Suppressor macrophage treated with lipopolysaccharide for 4 hours (primary cell): Measurements from ENCODE around the gene SLC25A20.
"Not testable (repeated sequence)": the region's sequence is repeated elsewhere in the genome, so short reads cannot be mapped to it uniquely, and the experiment has no call there.

Source experiments
- DNase-seq: peaks from one replicate; pipeline ENCODE4 v3.0.0-alpha.2; 2020

The SLC25A20 gene

DNA sequence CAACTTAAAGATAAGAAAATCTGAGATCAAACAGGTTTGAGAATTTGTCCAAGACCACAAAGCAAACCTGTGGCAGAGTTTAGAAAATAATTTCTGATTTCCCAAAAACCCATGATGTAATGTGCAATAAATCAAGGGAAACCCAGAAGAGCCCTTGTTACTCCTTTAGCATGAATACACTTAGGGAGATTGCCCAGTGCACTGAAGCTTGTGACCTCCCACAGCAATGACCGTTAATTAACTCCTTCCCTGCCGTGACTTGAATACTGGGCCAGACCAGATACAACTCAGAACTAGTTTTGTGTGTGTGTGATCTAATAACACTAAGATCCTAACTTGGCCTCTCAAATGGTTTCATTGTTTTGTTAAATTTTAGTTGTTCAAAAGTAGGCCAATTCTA lies 53.5 kb downstream of the SLC25A20 start:
- no peak for DNase-seq

DNA sequence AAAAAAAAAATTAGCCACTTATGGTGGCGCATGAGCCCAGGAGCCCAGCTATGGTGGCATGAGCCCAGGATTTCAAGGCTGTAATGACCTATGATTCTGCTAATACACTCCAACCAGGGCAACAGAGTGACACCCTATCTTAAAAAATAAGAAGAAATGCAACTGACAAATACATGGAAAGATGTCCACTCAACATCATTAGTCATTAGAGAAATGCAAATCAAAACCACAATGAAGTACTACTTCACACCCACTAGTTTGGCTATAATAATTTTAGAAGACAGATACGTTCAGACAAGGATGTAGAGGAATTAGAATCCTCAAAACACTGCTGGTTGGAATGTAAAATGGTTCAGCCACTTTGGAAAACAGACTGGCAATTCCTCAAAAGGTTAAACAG lies 61.5 kb downstream of the SLC25A20 start:
- DNase-seq = no peak

DNA sequence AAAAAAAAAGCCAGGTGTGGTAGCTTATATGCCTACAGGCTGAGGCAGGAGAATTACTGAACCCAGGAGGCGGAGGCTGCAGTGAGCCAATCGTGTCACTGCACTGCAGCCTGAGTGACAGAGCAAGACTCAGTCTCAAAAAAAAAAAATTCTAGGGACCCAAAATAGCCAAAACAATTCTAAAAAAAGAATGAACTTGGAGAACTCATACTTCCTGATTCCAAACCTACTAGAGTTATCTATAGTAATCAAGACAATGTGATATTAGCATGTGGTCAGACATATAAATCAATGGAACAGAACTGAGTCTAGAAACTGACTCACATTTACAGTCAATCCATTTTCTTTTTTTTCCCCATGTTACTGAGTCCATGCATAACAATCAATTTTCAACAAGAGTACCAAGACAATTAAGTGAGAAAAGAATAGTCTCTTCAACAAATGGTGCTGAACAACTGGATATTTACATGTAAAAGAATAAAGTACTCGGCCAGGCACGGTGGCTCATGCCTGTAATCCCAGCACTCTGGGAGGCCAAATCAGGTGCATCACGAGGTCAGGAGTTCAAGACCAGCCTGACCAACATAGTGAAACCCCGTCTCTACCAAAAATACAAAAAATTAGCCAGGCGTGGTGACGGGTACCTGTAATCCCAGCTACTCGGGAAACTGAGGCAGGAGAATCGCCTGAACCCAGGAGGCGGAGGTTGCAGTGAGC lies 62.9 kb downstream of the SLC25A20 start:
- no peak for DNase-seq

DNA sequence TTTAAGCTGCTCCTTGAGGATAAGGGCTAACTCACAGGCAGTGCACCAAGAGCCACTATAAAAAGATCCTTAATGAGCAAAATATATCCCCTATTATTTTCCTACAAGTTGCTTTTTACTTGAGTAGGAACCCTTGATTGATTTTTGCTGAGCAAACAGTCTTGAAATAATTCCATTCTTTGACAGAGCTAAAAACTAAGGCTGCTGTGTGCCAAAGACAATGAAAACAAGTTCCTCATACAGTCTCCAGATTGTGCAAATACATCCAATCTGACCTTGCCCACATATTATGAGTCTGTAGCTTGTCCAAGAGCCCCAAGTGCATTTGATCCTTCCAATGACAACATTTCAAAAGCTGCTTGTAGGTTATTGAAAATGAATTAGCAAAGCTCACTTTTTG lies 66.0 kb downstream of the SLC25A20 start:
- DNase-seq = no peak

DNA sequence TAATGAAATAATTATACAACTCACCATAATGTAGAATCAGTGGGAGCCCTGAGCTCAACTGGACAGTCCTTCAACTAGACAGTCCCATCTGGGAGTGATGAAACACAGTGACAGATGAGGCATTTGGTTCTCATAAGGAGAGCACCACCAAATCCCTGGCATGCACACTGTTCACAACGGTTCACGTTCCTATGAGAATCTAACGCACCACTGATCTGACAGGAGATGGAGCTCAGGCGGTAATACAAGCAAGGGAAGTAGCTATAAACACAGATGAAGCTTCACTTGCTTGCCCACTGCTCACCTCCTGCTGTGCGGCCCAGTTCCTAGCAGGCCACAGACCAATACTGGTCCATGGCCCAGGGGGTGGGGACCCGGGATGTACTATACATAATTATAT lies 68.0 kb downstream of the SLC25A20 start:
- DNase-seq = no peak

DNA sequence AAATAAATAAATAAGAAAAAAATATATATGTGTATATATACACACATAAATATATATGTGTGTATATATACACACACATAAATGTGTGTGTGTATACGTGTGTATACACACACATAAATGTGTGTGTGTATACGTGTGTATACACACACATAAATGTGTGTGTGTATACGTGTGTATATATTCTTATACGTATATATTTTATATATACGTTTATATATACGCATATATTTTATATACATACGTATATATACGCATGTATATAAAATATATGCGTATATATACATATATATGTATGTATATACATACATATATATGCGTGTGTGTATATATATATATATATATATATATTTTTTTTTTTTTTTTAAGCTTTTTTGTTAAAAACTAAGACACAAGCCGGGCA lies 69.2 kb downstream of the SLC25A20 start:
- not testable (repeated sequence) for DNase-seq

DNA sequence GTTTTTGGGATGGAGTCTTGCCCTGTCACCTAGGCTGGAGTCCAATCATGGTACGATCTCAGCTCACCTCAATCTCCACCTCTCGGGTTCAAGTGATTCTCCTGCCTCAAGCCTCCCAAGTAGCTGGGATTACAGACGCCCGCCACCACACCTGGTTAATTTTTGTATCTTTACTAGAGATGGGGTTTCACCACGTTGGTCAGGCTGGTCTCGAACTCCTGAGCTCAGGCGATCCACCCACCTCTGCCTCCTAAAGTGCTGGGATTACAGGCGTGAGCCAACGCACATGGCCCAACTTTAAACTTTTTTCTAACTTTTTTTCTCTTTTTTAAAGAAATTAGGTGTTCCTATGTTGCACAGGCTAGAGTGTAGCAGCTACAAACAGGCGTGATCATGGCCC lies 70.8 kb downstream of the SLC25A20 start:
- not testable (repeated sequence) for DNase-seq

DNA sequence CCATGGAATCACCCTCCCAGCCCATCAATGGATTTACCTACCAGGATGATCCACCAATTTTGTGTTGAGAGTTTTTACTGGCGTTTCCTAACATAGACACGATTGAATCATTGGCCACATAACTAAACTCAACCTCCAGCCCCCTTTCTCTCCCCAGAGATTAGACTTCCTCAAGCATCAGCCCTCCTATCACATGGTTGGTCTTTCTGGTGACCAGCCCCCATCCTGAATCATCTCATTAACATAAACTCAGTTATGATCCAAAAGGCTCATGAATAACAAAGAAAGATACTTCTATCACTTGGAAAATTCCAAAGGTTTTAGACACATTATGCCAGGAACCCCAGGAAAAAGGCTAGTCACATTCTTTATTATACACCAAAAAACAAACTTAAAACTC lies 72.2 kb downstream of the SLC25A20 start:
- peak; percentile 27 for DNase-seq

DNA sequence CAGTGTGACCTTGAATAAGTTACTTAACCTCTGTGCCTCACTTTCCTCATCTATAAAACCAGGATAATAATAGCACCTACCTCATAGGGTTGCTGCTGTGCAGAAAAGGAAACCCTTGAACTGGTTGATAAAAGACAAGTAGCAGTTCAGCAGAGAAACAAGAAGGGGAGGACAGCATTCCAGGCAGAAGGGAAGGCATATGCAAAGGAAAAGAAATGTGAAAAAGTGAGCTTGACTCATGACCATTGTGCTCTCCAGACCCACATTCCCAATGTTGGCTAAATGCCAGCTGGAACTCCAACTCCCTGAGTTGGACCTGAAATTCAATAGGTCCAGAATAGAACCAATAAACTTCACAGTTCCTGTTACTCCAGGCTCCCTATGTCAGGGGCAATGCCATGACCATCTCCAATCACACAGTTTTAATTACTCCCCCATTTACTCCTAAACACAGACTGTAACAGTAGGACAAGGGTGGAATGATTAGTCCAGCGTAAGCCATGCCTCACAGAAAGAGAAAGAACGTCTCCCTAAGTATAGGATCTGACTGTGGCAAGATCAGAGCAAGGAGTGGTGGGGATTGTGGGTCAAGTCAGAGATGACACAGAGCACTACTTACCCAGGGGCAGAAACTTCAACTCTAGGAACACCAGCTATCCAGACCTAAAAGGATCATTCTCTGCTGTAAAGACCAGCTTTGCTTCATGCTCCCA lies 77.9 kb downstream of the SLC25A20 start:
- no peak for DNase-seq

DNA sequence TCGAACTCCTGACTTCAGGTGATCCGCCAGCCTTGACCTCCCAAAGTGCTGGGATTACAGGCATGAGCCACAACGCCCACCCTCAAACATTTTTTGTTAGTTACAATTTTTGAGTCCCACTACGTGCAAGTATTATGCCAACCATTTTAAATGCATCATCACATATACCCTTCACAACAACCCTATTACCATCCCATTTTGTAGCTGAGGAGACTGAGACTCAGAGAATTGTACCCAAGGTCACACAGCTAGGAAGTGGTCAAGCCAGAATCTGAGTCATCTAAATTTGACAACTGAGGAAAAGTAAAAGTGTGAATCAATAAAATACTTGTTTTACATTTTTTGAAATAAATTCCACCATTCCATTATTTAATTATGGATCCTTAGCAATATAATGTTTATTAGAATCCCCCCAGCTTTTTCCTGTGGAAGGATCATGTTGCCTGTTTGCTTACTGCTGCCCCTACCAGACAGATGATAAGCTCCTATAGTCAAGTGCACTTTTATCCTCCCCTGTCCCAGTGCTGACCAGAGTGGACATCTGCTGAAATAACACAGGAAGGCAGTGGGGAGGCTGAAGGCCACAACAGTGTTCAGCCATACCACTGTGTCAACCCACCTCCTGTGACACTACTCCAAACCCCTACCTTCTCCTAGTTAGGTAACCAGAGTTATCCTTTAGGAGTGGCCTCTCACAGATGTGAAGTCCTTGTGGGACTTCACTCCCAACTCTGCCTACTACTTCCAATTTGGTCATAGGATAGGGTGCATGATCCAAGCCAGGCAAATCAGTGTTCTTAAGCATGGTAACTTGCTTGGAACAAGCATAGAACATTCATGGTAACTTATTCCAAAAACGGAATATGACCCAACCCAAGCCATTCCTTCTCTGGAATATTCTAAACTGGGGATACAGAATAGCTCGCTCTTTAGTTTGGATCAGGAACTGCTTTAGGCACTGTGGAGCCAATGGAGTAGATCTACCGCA lies 79.2 kb downstream of the SLC25A20 start:
- DNase-seq = no peak

DNA sequence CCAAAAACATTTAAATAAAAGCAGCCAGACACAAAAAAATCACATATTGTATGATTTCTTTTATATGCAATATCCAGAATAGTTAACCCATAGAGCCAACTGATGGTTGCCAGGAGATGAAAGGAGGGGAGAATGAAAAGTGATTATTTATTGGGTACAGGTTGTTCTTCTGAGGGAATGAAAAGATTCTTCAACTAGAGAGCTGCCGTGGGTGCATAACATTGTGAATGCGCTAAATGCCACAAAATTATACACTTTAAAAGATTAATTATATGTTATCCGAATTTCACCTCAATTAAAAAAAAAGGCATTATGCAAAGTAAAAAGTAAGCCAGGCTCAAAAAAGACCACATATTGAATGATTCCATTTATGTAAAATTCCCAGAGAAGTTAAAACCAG lies 87.2 kb downstream of the SLC25A20 start:
- no peak for DNase-seq
